MCF 10A (cell line): ENCODE data around the gene ADAMTS5. TPM values are rescaled to one million over a fixed set of nuclear protein-coding genes. Genes with fewer than 3 reads are reported as not detected.

Experiments
- BruUV-seq: library from RNA; stranded (reverse); fragments of 400-500 nt; replicated peaks from 2 replicates; lab custom pipeline; 2021; lab: Mats Ljungman, UMichigan
- CTCF ChIA-PET: fragments of 300-600 bp; sonication (Branson Sonifier 250); formaldehyde crosslinking; extraction: SDS; loops from one replicate; lab custom pipeline; 2021; ENCODE audit warnings: antibody characterized with exemption, inconsistent platforms; lab: Yijun Ruan, JAX
- POLR2A ChIA-PET: fragments of 300-600, 350-650 bp; sonication (Branson Sonifier 250); formaldehyde crosslinking; extraction: SDS; loops from one replicate; lab custom pipeline; 2020; ENCODE audit warnings: antibody characterized with exemption, inconsistent platforms; lab: Yijun Ruan, JAX
- DNase-seq: peaks from one replicate; pipeline ENCODE4 v3.0.0-alpha.2; 2018; ENCODE audit not compliant: unreplicated experiment
- H3K27ac Mint-ChIP-seq: one replicate; pipeline ENCODE4 v1.8.0; 2022; ENCODE audit warnings: mild to moderate bottlenecking, low read depth, mixed read lengths; ENCODE audit not compliant: unreplicated experiment
- H3K27me3 Mint-ChIP-seq: one replicate; pipeline ENCODE4 v1.8.0; 2022; ENCODE audit warnings: mixed read lengths; ENCODE audit not compliant: insufficient read depth, unreplicated experiment
- H3K36me3 Mint-ChIP-seq: one replicate; pipeline ENCODE4 v1.8.0; 2022; ENCODE audit warnings: mild to moderate bottlenecking, moderate library complexity, mixed read lengths; ENCODE audit not compliant: insufficient read depth, unreplicated experiment
- H3K4me1 Mint-ChIP-seq: one replicate; pipeline ENCODE4 v1.8.0; 2022; ENCODE audit warnings: mixed read lengths; ENCODE audit not compliant: insufficient read depth, unreplicated experiment
- H3K4me3 Mint-ChIP-seq: one replicate; pipeline ENCODE4 v1.8.0; 2022; ENCODE audit warnings: mild to moderate bottlenecking, moderate library complexity, mixed read lengths; ENCODE audit not compliant: unreplicated experiment
- H3K9me3 Mint-ChIP-seq: one replicate; pipeline ENCODE4 v1.8.0; 2022; ENCODE audit warnings: mixed read lengths; ENCODE audit not compliant: unreplicated experiment
- CTCF ChIP-seq: fragments of 200-600 bp; IDR thresholded peaks from one replicate; pipeline ENCODE4 v1.8.0; 2022; ENCODE audit warnings: antibody characterized with exemption, mild to moderate bottlenecking; ENCODE audit not compliant: unreplicated experiment
- intact Hi-C: fragments of 100-400 bp; cut with micrococcal nuclease; formaldehyde crosslinking; loops from 2 replicates; pipeline ENCODE4 v1.14.1; 2022
- total RNA-seq: library from RNA; stranded (reverse); gene quantifications from 2 replicates; pipeline ENCODE4 v1.2.3, GENCODE V29; 2022

ADAMTS5 gene
- total RNA-seq, 1 experiment from 2014 or later, result not detected

DNA sequence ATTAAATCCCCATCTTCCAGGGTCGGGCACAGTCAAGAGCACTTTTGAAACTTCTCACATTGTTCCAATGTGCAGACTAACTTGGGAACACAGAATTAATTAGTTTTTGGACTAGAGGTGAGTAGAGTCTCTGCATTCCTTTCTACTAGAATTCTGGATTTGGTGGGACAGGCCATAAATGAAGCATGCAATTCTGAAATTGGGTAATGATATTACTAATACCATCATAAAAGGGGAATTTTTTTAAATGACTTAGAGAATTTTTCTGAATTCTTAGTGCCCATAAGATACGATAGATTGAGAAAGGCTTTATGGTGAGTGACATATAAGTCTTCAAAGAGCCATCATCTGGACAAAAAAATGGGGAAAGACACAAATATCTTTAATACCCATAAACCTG is 41.8 kb downstream of the ADAMTS5 start:
- ChIA-PET CTCF (no interaction called here), POLR2A (no interaction called here)
- Mint-ChIP-seq H3K9me3 (no peaks in the 10 kb centered on the region), H3K27me3 (no peaks in the 10 kb centered on the region), H3K4me3 (no peak overlapping the region), H3K36me3 (no peaks in the 10 kb centered on the region), H3K4me1 (no peaks in the 10 kb centered on the region), H3K27ac (no peak overlapping the region)
- DNase-seq, result no peak
- intact Hi-C loops, result no loop called here
- no TSS peak for BruUV-seq
- no peak for TF ChIP-seq CTCF

DNA sequence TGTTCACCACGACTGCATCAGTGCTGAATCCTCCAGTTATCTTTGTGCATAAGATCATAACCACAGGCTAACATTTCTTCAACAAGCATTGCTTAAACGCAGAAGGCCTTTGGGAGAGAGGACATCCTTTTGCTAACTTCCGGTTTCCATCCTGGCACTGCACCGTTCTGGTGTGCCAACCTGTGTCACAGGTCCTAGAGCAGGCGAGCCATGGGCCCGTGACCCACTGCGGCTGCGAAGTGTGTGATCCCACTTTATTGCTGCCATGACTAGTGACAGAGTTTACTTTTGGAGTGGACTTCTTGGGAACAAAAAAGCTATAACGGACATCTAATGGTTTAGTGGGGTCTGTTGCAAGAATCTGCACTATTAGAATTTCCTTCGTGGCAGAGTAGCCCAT is 42.9 kb downstream of the ADAMTS5 start:
- Mint-ChIP-seq H3K4me1 (no peaks in the 10 kb centered on the region), H3K4me3 (no peak overlapping the region), H3K36me3 (no peaks in the 10 kb centered on the region), H3K27ac (no peak overlapping the region), H3K9me3 (no peaks in the 10 kb centered on the region), H3K27me3 (no peaks in the 10 kb centered on the region)
- ChIA-PET CTCF (no interaction called here), POLR2A (no interaction called here)
- no peak for DNase-seq
- TF ChIP-seq CTCF, result no peak
- intact Hi-C loops, result no loop called here
- no TSS peak for BruUV-seq

DNA sequence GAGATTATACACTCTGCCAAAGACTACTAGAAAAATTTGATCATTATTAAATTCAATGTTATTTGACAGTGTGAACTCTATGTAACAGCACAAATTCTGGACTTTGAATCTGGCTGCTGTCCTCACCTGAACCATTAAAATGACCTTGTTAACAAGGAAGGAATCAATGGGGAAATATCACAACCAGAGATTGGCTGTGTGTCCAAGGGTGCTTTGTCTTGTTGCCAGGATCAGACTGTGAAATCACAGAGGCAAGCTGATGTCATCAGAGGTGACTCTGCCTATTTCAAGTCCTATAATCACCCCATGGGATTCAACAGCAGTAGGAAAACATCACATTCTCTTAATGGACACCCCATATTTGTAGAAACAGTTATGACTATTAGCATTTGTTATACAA is 46.8 kb downstream of the ADAMTS5 start:
- no peak for TF ChIP-seq CTCF
- H3K4me3 Mint-ChIP-seq, result no peak overlapping the region
- no peaks in the 10 kb centered on the region for H3K27me3 Mint-ChIP-seq
- BruUV-seq, result no TSS peak
- H3K4me1 Mint-ChIP-seq, result no peaks in the 10 kb centered on the region
- ChIA-PET CTCF (no interaction called here), POLR2A (no interaction called here)
- DNase-seq, result peak; percentile 3
- no peak overlapping the region for H3K27ac Mint-ChIP-seq
- intact Hi-C loops, result no loop called here
- H3K36me3 Mint-ChIP-seq, result no peaks in the 10 kb centered on the region
- no peaks in the 10 kb centered on the region for H3K9me3 Mint-ChIP-seq

GRCh38 chr21:26918323-26919079 is 48.4 kb downstream of the ADAMTS5 start:
- Mint-ChIP-seq H3K9me3 (peaks cover 12% of the 10 kb centered on the region), H3K27me3 (no peaks in the 10 kb centered on the region), H3K27ac (no peak overlapping the region), H3K4me3 (no peak overlapping the region), H3K36me3 (no peaks in the 10 kb centered on the region), H3K4me1 (no peaks in the 10 kb centered on the region)
- DNase-seq, result peak; percentile 13
- no peak for TF ChIP-seq CTCF
- BruUV-seq, result no TSS peak
- intact Hi-C loops, result no loop called here
- ChIA-PET POLR2A (no interaction called here), CTCF (interaction anchor here (0.7 to 1.0 kb wide), 2 partner anchors 646 to 924 kb away, joined by 3 to 8 read pairs; no protein-coding TSS in a partner anchor)
